Measurements from ENCODE around the gene MEIKIN.

- TF ChIP-seq CTCF (IDR thresholded peaks at IDR 0.05) (no peak), POLR2A (IDR thresholded peaks at IDR 0.05) (no peak), EP300 (IDR thresholded peaks at IDR 0.05) (no peak)
Measured at GRCh38 chr5:131988601-131989000, 43.1 kb upstream of the MEIKIN start.

Measured in ovary (tissue), 3 donors.